ENCODE measurements around the gene CAPRIN2. TPM values are rescaled to one million over a fixed set of nuclear protein-coding genes. Genes with fewer than 3 reads are reported as not detected.

The CAPRIN2 gene
- total RNA-seq, 4 donors from 2014 or later = 12.1 to 29.0 (median 16.2) TPM

DNA sequence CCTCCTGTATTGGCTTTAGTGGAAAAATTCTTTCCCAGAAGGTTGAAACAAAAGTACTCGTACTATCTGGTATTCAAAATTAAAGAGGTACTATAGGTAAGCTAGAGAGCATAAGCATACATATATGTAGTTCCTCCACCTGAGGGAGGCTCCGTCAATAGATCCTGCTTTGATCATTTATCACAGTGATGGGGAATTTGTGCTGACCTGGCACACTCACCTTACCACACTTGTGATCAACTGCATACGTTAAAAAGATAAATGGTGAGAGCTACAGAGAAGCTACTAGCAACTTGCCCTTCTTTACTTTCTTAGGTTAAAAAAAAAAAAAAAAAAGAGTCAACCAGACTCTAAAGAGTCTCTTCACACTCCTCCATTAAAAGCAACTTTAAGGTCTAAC lies 2.5 kb downstream of the CAPRIN2 start:
- no peak for TF ChIP-seq CTCF (IDR thresholded peaks at IDR 0.05)
- no peak for TF ChIP-seq POLR2A (IDR thresholded peaks at IDR 0.05)
- no peak for DNase-seq (ENCODE audit: low spot score in 2 of 2)
- intact Hi-C loops (cut with DNase I; ENCODE audit: low total_unique reads) = loop anchor here (10.0 kb wide), 1 partner anchor 57 kb away; the partner anchor contains the start of gene IPO8
- WGBS, 2 donors = 79 to 95% methylated on average over 3 of the region's 3 CpGs
- no peak overlapping the region for H3K4me3 ChIP-seq (ENCODE audit: low read depth, poor library complexity, severe bottlenecking)

DNA sequence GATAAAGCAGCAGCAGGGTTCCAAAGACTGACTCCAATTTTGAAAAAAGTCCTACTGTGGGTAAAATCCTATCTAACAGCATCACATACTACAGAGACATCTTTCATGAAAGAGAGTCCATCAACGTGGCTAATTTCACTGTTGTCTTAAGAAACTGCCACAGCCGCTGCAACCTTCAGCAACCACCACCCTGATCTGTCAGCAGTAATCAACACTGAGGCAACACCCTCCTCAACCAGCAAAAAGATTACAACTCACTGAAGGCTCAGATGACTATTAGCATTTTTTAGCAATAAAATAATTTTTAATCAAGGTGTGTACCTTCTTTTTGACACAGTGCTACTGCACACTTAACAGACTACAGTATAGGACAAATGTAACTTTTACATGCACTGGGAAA lies 6.6 kb downstream of the CAPRIN2 start:
- DNase-seq (ENCODE audit: low spot score in 2 of 2) = no peak
- H3K4me3 ChIP-seq (ENCODE audit: low read depth, poor library complexity, severe bottlenecking) = no peak overlapping the region
- WGBS, 2 donors = 64 to 73% methylated on average over 2 of the region's 2 CpGs
- intact Hi-C loops (cut with DNase I; ENCODE audit: low total_unique reads) = no loop called here
- no peak for TF ChIP-seq POLR2A (IDR thresholded peaks at IDR 0.05)
- TF ChIP-seq CTCF (IDR thresholded peaks at IDR 0.05) = no peak

GRCh38 chr12:30746190-30746589 lies 8.6 kb downstream of the CAPRIN2 start:
- TF ChIP-seq CTCF (IDR thresholded peaks at IDR 0.05) (no peak), POLR2A (IDR thresholded peaks at IDR 0.05) (no peak)
- whole genome bisulfite sequencing, 2 donors = 97 to 99% methylated on average over 4 of the region's 4 CpGs
- intact Hi-C loops (cut with DNase I; ENCODE audit: low total_unique reads) = no loop called here
- DNase-seq (ENCODE audit: low spot score in 2 of 2) = no peak
- no peak overlapping the region for H3K4me3 ChIP-seq (ENCODE audit: low read depth, poor library complexity, severe bottlenecking)

- DNase-seq (ENCODE audit: low spot score in 2 of 2) = no peak
- no peak for TF ChIP-seq CTCF (IDR thresholded peaks at IDR 0.05)
- TF ChIP-seq POLR2A (IDR thresholded peaks at IDR 0.05) = no peak
- intact Hi-C loops (cut with DNase I; ENCODE audit: low total_unique reads) = no loop called here
- WGBS, 2 donors = 95 to 99% methylated on average over 2 of the region's 2 CpGs
- H3K4me3 ChIP-seq (ENCODE audit: low read depth, poor library complexity, severe bottlenecking) = no peak overlapping the region
Measured at GRCh38 chr12:30744321-30744720, 10.4 kb downstream of the CAPRIN2 start.

GRCh38 chr12:30740274-30740673 lies 14.5 kb downstream of the CAPRIN2 start:
- intact Hi-C loops (cut with DNase I; ENCODE audit: low total_unique reads) = no loop called here
- no peak overlapping the region for H3K4me3 ChIP-seq (ENCODE audit: low read depth, poor library complexity, severe bottlenecking)
- DNase-seq (ENCODE audit: low spot score in 2 of 2) = no peak
- no peak for TF ChIP-seq POLR2A (IDR thresholded peaks at IDR 0.05)
- TF ChIP-seq CTCF (IDR thresholded peaks at IDR 0.05) = no peak

DNA sequence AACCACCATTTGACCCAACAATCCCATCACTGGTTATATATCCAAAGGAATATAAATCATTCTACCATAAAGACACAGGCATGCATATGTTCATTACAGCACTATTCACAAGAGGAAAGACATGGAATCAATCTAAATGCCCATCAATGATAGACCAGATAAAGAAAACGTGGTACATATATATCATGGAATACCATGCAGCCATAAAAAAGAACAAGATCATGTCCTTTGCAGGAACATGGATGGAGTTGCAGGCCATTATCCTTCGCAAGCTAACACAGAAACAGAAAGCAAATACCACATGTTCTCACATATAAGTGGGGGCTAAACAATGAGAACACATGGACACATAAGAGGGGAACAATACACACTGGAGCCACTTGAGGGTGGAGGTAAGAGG lies 15.7 kb downstream of the CAPRIN2 start:
- no peak overlapping the region for H3K4me3 ChIP-seq (ENCODE audit: low read depth, poor library complexity, severe bottlenecking)
- TF ChIP-seq POLR2A (IDR thresholded peaks at IDR 0.05) = no peak
- no peak for TF ChIP-seq CTCF (IDR thresholded peaks at IDR 0.05)
- DNase-seq (ENCODE audit: low spot score in 2 of 2) = no peak
- intact Hi-C loops (cut with DNase I; ENCODE audit: low total_unique reads) = no loop called here
- WGBS, 2 donors = 93 to 97% methylated on average over 2 of the region's 2 CpGs
